Peyer's patch (tissue), 4 donors: ENCODE measurements around the gene CDKN2D. TPM values are rescaled to one million over a fixed set of nuclear protein-coding genes. Genes with fewer than 3 reads are reported as not detected.

Experiments
- DNase-seq, 3 donors: peaks; one replicate each; pipeline ENCODE4 v3.0.0-alpha.2; 2017 to 2019
- H3K27ac ChIP-seq, 4 donors: fragments of 200-600 bp; sonication (generic); one replicate each; pipeline ENCODE4 v1.5.1; 2016 to 2019
- H3K27me3 ChIP-seq, 2 donors: fragments of 200-600 bp; sonication (generic); one replicate each; pipeline ENCODE4 v1.5.1; 2019
- H3K36me3 ChIP-seq, 3 donors: fragments of 200-600 bp; sonication (generic); one replicate each; pipeline ENCODE4 v1.5.1; 2016 to 2019
- H3K4me1 ChIP-seq, 4 donors: fragments of 200-600 bp; sonication (generic); one replicate each; pipeline ENCODE4 v1.5.1; 2016 to 2019
- H3K4me3 ChIP-seq, 4 donors: fragments of 200-600 bp; sonication (generic); 1 replicate in 3 of 4; 2 replicates in 1 of 4; pipeline ENCODE4 v1.5.1; 2016 to 2019; ENCODE audit warnings: mild to moderate bottlenecking in 1 of 4
- H3K9me3 ChIP-seq, 4 donors: fragments of 200-600 bp; sonication (generic); one replicate each; pipeline ENCODE4 v1.5.1; 2016 to 2019; ENCODE audit warnings: mild to moderate bottlenecking in 1 of 4
- CTCF ChIP-seq, 6 experiments: fragments of 450-650 bp in 4 of 6; fragments of 200-600 bp in 2 of 6; sonication (generic) in 1 of 6; IDR thresholded peaks; one replicate each; pipeline ENCODE4 v1.5.1; 2017 to 2019; ENCODE audit warnings: antibody characterized with exemption in 6 of 6, mild to moderate bottlenecking in 3 of 6, moderate library complexity in 1 of 6
- POLR2A ChIP-seq, 2 donors: fragments of 450-650 bp; IDR thresholded peaks; one replicate each; pipeline ENCODE4 v1.5.1; 2017; ENCODE audit warnings: antibody characterized with exemption in 2 of 2, mild to moderate bottlenecking in 2 of 2, moderate library complexity in 2 of 2
- total RNA-seq, 4 donors: library from RNA; depleted of rRNA; stranded (reverse); fragments of >200 nt; gene quantifications; one replicate each; pipeline ENCODE4 v1.1.0, GENCODE V29; 2016

The CDKN2D gene
- total RNA-seq, 4 donors from 2014 or later: 3.3 to 7.7 (median 6.4) TPM

- H3K4me3 ChIP-seq: peak overlapping the region in 3 of 4 donors; percentile 66 to 81 (median 77)
- no peaks in the 10 kb centered on the region for H3K27me3 ChIP-seq
- no peaks in the 10 kb centered on the region for H3K9me3 ChIP-seq
- peaks cover 0 to 8% (median 0%) of the 10 kb centered on the region in 3 donors for H3K36me3 ChIP-seq
- H3K27ac ChIP-seq: peak overlapping the region; percentile 81 to 94 (median 88)
- peak in 2 of 3 donors; percentile 73 for DNase-seq
- H3K4me1 ChIP-seq: peaks cover 0 to 39% (median 29%) of the 10 kb centered on the region in 4 donors
- TF ChIP-seq CTCF (IDR thresholded peaks at IDR 0.05): no peak
Observed at GRCh38 chr19:10566658-10567410, 1.9 kb downstream of the CDKN2D start.

GRCh38 chr19:10566408-10566657 lies 2.4 kb downstream of the CDKN2D start:
- DNase-seq: no peak
- Histone ChIP-seq H3K36me3 (peaks cover 0 to 11% (median 0%) of the 10 kb centered on the region in 3 donors), H3K9me3 (no peaks in the 10 kb centered on the region), H3K27ac (peak overlapping the region; percentile 81 to 94 (median 88)), H3K4me3 (peak overlapping the region; percentile 66 to 81 (median 76)), H3K27me3 (no peaks in the 10 kb centered on the region), H3K4me1 (peaks cover 0 to 39% (median 29%) of the 10 kb centered on the region in 4 donors)
- TF ChIP-seq CTCF (IDR thresholded peaks at IDR 0.05): no peak
- TF ChIP-seq POLR2A (IDR thresholded peaks at IDR 0.05): no peak

- peak; percentile 98 to 100 (median 99) for DNase-seq
- H3K9me3 ChIP-seq: no peaks in the 10 kb centered on the region
- no peaks in the 10 kb centered on the region for H3K27me3 ChIP-seq
- peaks cover 0 to 16% (median 0%) of the 10 kb centered on the region in 3 donors for H3K36me3 ChIP-seq
- peaks cover 0 to 39% (median 29%) of the 10 kb centered on the region in 4 donors for H3K4me1 ChIP-seq
- peak within 1 kb of the TSS; percentile 66 to 81 (median 76) for H3K4me3 ChIP-seq
- TF ChIP-seq CTCF (IDR thresholded peaks at IDR 0.05) (peak; percentile 19 to 74 (median 68)), POLR2A (IDR thresholded peaks at IDR 0.05) (peak; percentile 74 to 77)
- peak within 1 kb of the TSS; percentile 81 to 94 (median 88) for H3K27ac ChIP-seq
Observed at GRCh38 chr19:10565567-10566407, 3.0 kb downstream of the CDKN2D start, which contains the start of gene KRI1. TSS of gene KRI1 (minus strand) at chr19:10566010. CDS start at chr19:10565999, 11 bp downstream.

- H3K4me3 ChIP-seq: peak overlapping the region; percentile 66 to 81 (median 76)
- H3K9me3 ChIP-seq: no peaks in the 10 kb centered on the region
- H3K36me3 ChIP-seq: peaks cover 0 to 23% (median 0%) of the 10 kb centered on the region in 3 donors
- H3K27me3 ChIP-seq: no peaks in the 10 kb centered on the region
- H3K4me1 ChIP-seq: peaks cover 0 to 39% (median 29%) of the 10 kb centered on the region in 4 donors
- DNase-seq: peak in 2 of 3 donors; percentile 70 to 78
- TF ChIP-seq CTCF (IDR thresholded peaks at IDR 0.05): peak in 3 of 6 experiments; percentile 11 to 24 (median 21)
- no peak for TF ChIP-seq POLR2A (IDR thresholded peaks at IDR 0.05)
- H3K27ac ChIP-seq: peak overlapping the region; percentile 81 to 94 (median 88)
Observed at GRCh38 chr19:10565028-10565566, 3.7 kb downstream of the CDKN2D start.

GRCh38 chr19:10562609-10563008 lies 6.2 kb downstream of the CDKN2D start:
- no peak for DNase-seq
- no peak overlapping the region for H3K4me3 ChIP-seq
- no peaks in the 10 kb centered on the region for H3K9me3 ChIP-seq
- H3K4me1 ChIP-seq: peaks cover 0 to 23% (median 22%) of the 10 kb centered on the region in 4 donors
- TF ChIP-seq POLR2A (IDR thresholded peaks at IDR 0.05): no peak
- TF ChIP-seq CTCF (IDR thresholded peaks at IDR 0.05): no peak
- peaks cover 0 to 48% (median 0%) of the 10 kb centered on the region in 3 donors for H3K36me3 ChIP-seq
- H3K27me3 ChIP-seq: no peaks in the 10 kb centered on the region
- H3K27ac ChIP-seq: no peak overlapping the region
